Astrocyte of the cerebellum (primary cell): Measurements from ENCODE around the gene ZNF383.
"Not testable (repeated sequence)": the region's sequence is repeated elsewhere in the genome, so short reads cannot be mapped to it uniquely, and the experiment has no call there.

Experiments
- DNase-seq: peaks from one replicate; pipeline ENCODE4 v3.0.0-alpha.2; 2011; ENCODE audit warnings: low read depth
- H3K4me3 ChIP-seq: 2 replicates; pipeline ENCODE4 v1.5.1; 2011; ENCODE audit warnings: mild to moderate bottlenecking, low read depth, low read length, moderate library complexity
- CTCF ChIP-seq: IDR thresholded peaks from 2 replicates; pipeline ENCODE4 v1.5.1; 2012; ENCODE audit warnings: low read length, low read depth, moderate library complexity, mild to moderate bottlenecking; ENCODE audit errors: missing control alignments
- in situ Hi-C: cut with HindIII; loops from 2 replicates; pipeline ENCODE4 v1.10.0; 2017; ENCODE audit warnings: low sequenced_read_pairs

Gene ZNF383

GRCh38 chr19:37220383-37220782, 2.4 kb downstream of the ZNF383 start:
- H3K4me3 ChIP-seq, result no peak overlapping the region
- in situ Hi-C loops, result no loop called here
- no peak for DNase-seq
- no peak for TF ChIP-seq CTCF

GRCh38 chr19:37221136-37221535, 3.1 kb downstream of the ZNF383 start:
- no peak for TF ChIP-seq CTCF
- DNase-seq, result no peak
- no peak overlapping the region for H3K4me3 ChIP-seq
- in situ Hi-C loops, result no loop called here

GRCh38 chr19:37226248-37226647, 8.2 kb downstream of the ZNF383 start:
- TF ChIP-seq CTCF, result no peak
- DNase-seq, result no peak
- in situ Hi-C loops, result no loop called here
- H3K4me3 ChIP-seq, result no peak overlapping the region

DNA sequence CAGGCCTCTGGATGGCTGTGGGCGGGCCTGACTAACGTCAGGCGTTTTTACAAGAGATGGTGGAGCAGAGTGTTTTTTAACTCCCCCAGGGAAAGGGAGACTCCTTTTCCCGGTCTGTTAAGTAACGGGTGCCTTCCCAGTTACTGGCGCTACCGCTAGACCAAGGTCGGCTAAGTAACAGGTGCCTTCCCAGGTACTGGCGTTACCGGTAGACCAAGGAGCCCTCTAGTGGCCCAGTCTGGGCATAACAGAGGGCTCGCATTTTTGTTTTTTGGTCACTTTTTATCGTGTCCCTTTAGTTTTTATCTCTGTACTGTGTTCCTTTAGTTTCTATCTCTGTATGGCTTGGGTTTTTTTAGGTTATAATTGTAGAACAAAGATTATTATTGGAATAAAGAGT, 10.0 kb downstream of the ZNF383 start:
- peak; percentile 50 for TF ChIP-seq CTCF
- no peak for DNase-seq
- in situ Hi-C loops, result no loop called here
- no peak overlapping the region for H3K4me3 ChIP-seq

DNA sequence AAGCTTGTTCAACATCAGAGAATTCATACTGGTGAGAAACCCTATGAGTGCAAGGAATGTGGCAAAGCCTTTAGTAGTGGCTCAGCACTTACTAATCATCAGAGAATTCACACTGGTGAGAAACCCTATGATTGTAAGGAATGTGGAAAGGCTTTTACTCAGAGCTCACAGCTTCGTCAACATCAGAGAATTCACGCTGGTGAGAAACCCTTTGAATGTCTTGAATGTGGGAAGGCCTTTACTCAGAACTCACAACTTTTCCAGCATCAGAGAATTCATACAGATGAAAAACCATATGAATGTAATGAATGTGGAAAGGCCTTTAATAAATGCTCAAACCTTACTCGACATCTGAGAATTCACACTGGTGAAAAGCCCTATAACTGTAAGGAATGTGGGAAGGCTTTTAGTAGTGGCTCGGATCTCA, 25.2 kb downstream of the ZNF383 start:
- no peak overlapping the region for H3K4me3 ChIP-seq
- in situ Hi-C loops, result no loop called here
- DNase-seq, result no peak
- TF ChIP-seq CTCF, result no peak

DNA sequence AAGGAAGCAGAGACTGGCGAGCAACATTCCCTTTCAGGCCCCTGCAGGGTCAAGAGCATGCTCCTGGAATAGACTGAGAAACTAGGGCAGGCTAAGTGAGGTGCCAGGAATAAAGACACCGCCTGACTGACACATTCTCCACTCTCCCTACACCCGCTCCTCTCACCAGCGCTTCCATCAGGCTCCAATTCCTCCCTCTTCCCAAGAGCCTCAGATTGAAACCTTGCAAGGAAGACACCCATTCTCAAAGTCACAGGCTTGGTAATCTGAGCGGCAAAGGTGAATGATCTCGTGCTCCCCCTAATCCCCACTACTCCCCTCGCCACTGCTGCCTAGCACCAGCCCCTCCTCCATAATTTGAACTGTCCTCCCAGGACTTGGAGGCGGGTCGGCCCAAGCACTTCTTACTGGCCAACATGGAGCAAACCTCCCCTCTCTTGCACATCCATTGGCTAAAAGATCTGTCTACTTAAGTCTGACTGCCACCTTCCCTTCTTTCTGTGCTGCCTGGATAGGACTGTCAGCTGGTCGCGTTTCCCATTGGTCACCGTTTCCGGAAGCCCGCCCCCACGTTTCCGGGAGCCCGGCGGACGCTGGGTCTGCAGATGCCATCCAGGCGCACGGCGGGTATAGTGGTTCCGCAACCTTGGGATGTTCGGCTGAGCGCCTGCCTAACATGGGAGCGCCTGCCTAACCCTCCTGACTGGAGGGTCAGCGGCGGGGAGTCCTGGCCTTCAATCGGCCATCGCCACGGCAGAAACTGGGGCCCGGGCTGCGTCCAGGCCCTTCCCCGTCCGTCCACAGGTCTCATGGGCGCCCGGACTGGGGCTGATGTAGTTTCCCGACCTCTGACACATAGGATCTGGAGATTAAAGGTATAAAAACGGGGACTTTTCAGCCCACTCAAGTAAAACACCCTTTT, 33.6 kb downstream of the ZNF383 start:
- peak overlapping the region; percentile 93 for H3K4me3 ChIP-seq
- in situ Hi-C loops, result no loop called here
- DNase-seq, result peak; percentile 96
- TF ChIP-seq CTCF, result no peak

DNA sequence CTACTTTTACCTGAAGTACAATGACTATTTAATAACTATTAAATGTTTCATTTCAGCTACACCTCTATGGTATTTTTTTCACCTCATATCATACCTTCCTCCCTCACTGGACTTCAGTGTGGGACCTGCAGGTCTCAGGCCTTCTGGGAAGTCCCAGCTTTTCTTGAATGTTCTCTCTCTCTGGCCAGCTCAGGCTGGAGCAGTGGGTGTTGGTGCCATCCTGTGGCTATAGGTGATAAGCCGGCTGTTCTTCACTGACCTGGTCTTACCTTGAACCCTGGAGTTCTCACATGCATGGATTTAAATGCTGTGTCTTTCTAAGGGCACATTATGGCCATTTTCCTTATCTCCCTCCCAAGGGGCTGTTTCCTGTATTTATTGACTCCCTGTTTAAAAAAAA, 45.0 kb downstream of the ZNF383 start:
- in situ Hi-C loops, DNase-seq, H3K4me3 ChIP-seq: not testable (repeated sequence)

DNA sequence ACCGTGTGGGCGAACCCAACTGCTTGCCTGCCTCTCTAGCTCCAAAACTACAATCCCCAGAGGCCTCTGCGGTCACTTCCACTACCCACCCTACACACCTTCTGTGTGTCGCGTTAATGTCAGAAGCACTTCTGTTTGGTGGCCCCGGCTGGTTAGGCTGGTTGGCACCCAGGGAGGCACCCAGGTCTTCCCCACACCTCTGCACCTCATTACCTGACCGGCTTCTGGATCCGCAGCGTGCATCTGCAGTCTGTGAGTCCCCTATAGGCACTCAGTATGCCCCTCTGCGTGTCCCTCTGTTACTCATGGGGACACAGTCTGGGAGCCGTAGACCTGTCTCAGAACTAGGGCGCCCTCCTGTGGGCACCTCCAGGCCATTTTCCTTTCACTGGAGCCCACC, 49.0 kb downstream of the ZNF383 start:
- in situ Hi-C loops, H3K4me3 ChIP-seq, DNase-seq: not testable (repeated sequence)

- in situ Hi-C loops, DNase-seq, H3K4me3 ChIP-seq: not testable (repeated sequence)
Observed at GRCh38 chr19:37267755-37268154, 49.7 kb downstream of the ZNF383 start.

DNA sequence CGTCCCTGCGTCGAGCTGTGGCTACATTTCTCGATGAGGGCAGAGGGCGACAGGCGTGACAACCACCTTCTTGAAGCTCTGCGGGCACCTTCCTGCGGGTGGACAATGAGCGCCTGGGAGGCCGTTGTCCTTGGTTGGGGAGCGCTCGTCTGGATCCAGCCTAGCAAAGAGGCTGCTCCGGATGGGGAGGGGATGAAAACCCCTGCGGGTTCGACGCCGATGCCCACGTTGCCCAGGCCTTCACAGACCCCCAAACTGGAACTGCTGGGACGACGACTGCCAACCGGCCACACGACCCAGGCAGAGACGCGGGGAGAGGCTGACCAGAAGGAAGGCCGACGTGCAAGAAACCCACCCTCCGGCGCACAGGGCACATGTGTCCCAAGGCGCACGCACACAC, 62.6 kb downstream of the ZNF383 start:
- DNase-seq, in situ Hi-C loops, H3K4me3 ChIP-seq: not testable (repeated sequence)
